ENCODE measurements around the gene DLX1.

- TF ChIP-seq CTCF (IDR thresholded peaks at IDR 0.05) (no peak), POLR2A (IDR thresholded peaks at IDR 0.05) (no peak), POLR2AphosphoS5 (IDR thresholded peaks at IDR 0.05) (no peak)
Measured at GRCh38 chr2:172092716-172093415, 7.6 kb downstream of the DLX1 start.

Measured in upper lobe of left lung (tissue), 4 donors.